ENCODE results near the gene AHCYL1. TPM values are rescaled to one million over a fixed set of nuclear protein-coding genes. Genes with fewer than 3 reads are reported as not detected.

Gene AHCYL1
- 35.2 and 37.7 TPM in 2 replicates for total RNA-seq

GRCh38 chr1:109984456-109985246 lies at the start of gene AHCYL1:
AHCYL1 (plus strand) TSS chr1:109984765; CDS start chr1:109985053, 288 bp downstream.

DNA sequence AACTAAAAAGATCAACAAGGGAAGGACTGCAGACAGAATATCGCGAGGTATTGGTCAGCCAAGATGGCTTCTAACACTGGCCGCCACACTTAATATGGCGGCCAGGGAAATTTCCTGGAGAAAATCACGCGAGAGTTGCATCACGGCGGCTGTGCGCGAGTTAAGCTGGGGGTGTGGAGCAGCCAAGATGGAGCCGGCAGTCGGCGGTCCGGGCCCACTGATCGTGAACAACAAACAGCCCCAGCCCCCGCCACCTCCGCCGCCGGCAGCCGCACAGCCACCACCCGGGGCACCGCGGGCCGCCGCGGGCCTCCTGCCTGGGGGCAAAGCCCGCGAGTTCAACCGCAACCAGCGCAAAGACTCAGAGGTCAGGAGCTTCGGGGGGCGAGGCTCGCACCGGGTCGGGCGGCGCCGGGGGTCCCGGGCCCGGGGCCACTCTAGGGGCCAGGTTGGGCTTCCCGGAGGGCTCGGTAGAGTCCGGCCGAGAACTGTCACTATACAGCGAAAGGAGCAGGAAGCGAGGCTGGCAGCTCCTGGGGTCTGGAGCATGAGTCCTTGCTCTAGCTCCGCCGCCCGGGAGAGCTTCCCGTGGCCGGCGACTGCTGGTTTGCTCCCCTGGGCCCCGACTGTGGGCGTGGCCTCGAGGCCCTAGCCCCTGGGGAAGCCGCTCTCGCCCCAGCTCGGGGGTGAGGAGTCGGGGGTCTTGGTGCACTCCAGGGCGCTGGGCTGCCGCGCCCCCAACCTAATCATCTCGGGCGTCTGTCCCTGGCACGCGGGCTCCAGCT lies 50.1 kb downstream of the AHCYL1 start, which contains the start of gene STRIP1:
TSS of gene STRIP1 (plus strand) at position 174 of the 785 bp plus-strand sequence. CDS start at position 188, 14 bp downstream.

DNA sequence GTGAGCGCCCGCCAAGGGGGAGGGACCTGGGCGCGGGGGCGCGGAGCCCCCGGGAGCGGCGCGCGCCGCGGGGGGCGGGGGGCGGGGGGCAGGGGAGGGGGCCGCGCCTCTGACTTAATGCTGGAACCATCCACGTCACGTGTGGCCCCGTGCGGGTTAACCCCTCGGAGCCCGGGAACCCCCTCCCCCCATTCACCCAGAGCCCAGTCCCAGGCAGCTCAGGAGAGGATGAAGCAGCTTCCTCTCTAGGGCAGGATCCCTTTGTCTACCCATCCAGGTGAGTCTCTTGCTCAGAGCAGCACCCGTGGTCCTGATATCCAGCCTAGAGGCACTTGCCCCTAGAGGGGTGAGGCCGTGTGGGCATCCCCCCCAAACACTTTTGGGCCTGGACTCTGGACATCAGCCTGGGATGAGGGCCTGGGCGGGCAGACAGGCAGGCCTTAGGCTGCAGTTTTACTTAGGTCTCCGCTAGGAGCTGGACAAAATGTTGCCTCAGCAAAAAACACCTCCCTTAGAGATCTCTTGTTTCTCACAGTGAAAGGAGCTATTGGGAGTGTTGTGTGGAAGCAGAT lies 86.2 kb downstream of the AHCYL1 start, which contains the start of gene ALX3:
TSS of gene ALX3 (minus strand) at position 2 of the 572 bp plus-strand sequence. CDS start 60 bp downstream, outside the sequence.

Other genes starting within 250 kb of the AHCYL1 start
- gene GSTM3, start 243.7 kb upstream of the AHCYL1 start, total RNA-seq: 30.6 and 61.5 TPM in 2 replicates
- not detected in 2 replicates for gene EPS8L3, start 220.8 kb upstream of the AHCYL1 start, total RNA-seq
- gene CSF1, start 73.9 kb upstream of the AHCYL1 start, total RNA-seq: 4.2 and 4.9 TPM in 2 replicates
- 24.3 and 25.1 TPM in 2 replicates for gene STRIP1, start 49.9 kb downstream of the AHCYL1 start, total RNA-seq
- not detected in 2 replicates for gene ALX3, start 85.9 kb downstream of the AHCYL1 start, total RNA-seq
- gene UBL4B, start 127.7 kb downstream of the AHCYL1 start, total RNA-seq: not detected in 2 replicates
- 0.19 and 0.21 TPM in 2 replicates for gene SLC6A17, start 165.7 kb downstream of the AHCYL1 start, total RNA-seq
- gene KCNC4, start 225.5 kb downstream of the AHCYL1 start, total RNA-seq: 2.5 and 2.9 TPM in 2 replicates